GM18507 (cell line): ENCODE data around the gene TMEM229B.
A peak's percentile ranks its signal among the peaks of the same experiment; 100 is the strongest.

Experiments
- DNase-seq: peaks from one replicate; pipeline ENCODE4 v3.0.0; 2011; ENCODE audit warnings: low read depth; ENCODE audit not compliant: insufficient read length; ENCODE audit errors: extremely low spot score
- FAIRE-seq: peaks from 2 replicates; lab custom pipeline; 2011; peaks lifted over from hg19 to GRCh38; lab: Jason Lieb, UNC

Gene TMEM229B

GRCh38 chr14:67491741-67492507 is 3.4 kb upstream of the TMEM229B start:
- no peak for FAIRE-seq
- no peak for DNase-seq

GRCh38 chr14:67491285-67491684 is 2.8 kb upstream of the TMEM229B start:
- DNase-seq = no peak

GRCh38 chr14:67490196-67490595 is 1.7 kb upstream of the TMEM229B start:
- FAIRE-seq (no peak), DNase-seq (no peak)

More at GRCh38 chr14:67491285-67491684, 2.8 kb upstream of the TMEM229B start:
- FAIRE-seq = no peak

- DNase-seq (no peak), FAIRE-seq (peak; percentile 31)
Measured at GRCh38 chr14:67487332-67487731, 1.2 kb downstream of the TMEM229B start.

DNA sequence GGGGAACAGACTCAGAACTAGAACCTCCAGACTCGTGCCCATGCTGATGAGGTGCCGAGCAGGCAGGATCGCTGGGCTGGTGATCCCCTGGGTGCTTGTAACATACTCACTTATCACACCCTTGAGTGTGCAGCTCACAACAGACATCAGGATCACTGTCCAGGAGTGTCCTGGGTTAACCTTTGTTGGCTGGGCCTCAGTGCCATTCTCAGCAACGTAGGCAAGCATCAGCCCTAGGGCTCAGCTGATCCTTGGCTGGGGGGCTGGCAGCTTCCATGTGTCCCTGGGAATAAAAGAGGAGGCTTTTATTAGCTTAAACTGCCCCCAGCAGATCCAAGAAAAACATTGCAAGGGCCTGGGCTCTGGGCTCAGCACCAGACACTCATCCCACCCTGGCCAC is 1.6 kb downstream of the TMEM229B start:
- no peak for DNase-seq
- no peak for FAIRE-seq

GRCh38 chr14:67485501-67486095 is 2.9 kb downstream of the TMEM229B start:
- FAIRE-seq = no peak
- DNase-seq = no peak

DNA sequence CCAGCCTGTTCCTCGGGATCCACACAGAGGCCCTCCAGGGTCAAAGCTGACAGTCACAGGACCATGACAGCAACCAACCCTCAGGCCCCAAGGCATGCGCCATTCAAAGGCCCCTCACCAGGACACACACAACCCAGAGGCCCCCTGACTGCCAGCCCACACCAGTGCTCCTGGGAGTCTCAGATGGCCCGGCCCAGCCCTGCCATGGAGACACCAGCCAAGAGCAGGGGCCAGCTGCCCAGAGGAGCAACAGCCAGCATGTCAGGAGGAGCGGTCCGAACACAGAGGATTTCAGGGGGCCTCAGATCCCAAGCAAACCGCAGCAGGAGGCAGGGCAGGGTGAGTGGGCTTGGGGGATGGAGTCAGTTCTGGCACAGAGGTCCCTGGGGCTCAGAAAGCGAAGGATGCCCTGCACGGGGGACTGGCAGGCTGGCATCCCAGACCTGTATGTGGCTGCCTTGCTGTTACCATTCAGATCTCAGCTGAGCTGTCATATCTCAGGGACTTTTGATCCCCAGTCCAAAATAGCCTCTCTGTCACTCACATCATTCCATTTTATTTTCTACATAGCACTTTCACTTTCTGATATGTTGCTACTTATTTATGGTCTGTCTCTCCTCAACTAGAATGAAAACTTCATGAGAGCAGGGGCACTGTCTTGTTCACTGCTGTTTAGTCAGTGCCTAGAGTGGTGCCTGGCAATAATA is 4.8 kb downstream of the TMEM229B start:
- FAIRE-seq (no peak), DNase-seq (no peak)

GRCh38 chr14:67482231-67483164 is 6.0 kb downstream of the TMEM229B start:
- DNase-seq = no peak
- FAIRE-seq = no peak

DNA sequence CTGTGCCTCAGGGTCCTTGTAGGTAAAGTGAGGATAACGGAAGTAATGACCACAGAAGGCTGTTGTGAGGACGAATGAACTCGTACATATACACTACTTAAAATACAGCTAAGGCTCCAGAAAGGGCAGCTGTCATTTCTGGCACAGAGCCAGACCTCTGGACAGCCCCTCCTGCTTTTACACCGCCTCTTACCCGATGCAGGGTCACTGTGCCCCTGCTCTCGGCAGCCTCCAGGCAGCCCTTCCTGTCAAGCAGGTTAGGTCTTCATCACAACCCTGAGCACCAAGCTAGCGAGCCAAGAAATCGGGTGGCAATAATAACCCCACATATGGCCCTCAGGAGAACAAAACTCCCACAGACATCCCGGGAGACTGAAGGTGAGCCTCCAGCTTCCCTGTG is 8.5 kb downstream of the TMEM229B start:
- DNase-seq (no peak), FAIRE-seq (no peak)

- DNase-seq (no peak), FAIRE-seq (no peak)
Measured at GRCh38 chr14:67478800-67479084, 9.8 kb downstream of the TMEM229B start.

DNA sequence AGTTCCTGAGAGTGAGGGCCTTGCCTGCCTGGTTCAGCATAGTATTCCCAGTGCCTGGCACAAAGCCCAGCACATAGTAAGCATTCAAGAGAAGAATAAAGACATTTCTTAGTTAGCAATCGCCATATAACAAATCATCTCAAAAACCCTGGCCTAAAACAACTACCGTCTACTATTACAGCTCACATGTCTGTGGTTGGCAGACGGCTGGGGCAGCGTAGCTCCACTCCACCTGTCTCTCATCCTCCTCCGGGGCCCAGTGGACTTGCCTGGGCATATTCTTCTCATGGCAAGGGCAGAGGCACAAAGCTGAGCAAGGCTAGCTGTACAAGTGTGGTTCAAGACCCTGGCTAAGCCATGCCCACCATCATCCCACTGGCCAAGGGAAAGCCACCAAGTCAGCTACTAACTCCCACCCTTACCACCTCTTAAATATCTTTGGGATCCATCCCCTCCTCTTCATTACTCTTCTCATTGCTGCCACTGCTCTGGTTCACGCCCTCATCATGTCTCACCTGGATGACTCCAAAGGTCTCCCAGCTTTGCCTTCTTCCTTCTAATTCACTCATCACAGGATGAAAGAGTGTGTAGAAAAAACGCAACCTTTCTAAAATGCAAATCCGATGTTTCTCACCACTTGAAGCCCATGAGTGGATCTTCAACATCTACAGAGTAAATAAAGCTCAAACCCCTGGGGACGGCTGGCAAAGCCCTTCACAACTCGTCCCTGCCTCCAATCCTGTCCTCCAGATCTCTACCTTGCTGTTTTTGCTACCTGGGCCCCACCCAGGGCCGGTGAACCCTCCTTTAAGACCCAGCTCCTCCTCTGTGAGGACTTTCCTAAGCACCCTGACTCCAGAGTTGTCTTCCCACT is 10.4 kb downstream of the TMEM229B start:
- no peak for DNase-seq
- no peak for FAIRE-seq

DNA sequence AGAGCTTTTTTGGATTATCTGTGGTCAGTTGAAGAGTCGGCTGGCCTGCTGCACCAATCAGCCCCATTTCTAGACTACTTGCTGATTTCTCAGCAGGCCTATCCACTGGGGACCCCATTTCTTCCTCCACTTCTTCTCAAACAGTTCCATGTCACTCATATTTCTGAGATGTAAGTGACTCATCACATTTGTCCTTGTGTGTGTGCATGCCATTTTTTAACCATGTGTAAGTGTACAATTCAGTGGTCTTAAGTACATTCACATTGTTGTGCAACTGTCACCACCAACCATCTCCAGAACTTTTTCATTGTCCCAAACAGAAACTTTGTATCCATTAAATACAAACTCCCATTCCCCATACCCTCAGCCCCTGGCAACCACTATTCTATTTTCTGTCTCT is 14.2 kb downstream of the TMEM229B start:
- DNase-seq = no peak
- FAIRE-seq = no peak

GRCh38 chr14:67473290-67474082 is 15.0 kb downstream of the TMEM229B start:
- no peak for DNase-seq
- no peak for FAIRE-seq

DNA sequence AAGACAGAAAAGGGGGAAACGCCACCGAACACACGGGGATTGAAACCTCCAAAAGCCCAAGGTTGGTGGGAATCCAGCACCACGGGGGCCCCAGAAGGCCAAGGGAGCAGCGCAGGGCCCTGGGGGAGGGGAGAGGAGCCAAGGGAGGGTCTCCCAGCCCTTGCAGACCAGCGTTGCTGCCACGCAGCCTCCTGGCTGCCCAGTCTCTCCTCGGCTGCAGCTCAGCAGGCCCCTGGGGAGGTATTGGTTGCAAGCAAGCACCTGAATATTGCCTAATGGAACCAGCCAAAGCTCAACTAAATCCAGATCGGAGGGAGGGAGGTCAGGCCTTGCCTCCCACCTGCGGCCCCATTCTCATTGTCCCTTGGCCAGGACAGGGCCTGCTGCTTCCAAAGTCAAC is 15.8 kb downstream of the TMEM229B start:
- no peak for FAIRE-seq
- no peak for DNase-seq

GRCh38 chr14:67469954-67470353 is 18.6 kb downstream of the TMEM229B start:
- no peak for DNase-seq
- FAIRE-seq = no peak

- FAIRE-seq = no peak
- no peak for DNase-seq
Measured at GRCh38 chr14:67468378-67468730, 20.2 kb downstream of the TMEM229B start.

DNA sequence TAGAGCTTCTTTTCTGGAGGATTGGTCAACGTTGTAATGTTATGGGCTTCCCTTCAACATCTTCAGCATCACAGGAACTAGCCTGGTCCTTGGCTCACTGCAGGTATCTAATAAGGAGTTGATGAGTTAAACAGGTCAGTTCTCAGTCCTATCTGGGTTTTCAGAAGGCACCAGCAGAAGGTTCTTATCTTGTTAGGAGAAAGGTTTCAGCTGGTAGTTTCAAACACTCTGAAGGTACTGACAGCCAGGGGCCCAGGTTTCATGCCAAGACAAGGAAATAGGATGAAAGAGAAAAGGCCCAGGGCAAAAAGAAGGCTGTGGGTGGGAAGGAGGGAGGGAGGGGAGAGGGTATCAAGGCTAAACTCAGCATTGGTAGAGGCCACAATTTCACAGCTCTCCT is 21.4 kb downstream of the TMEM229B start:
- DNase-seq (no peak), FAIRE-seq (no peak)

- DNase-seq (no peak), FAIRE-seq (no peak)
Measured at GRCh38 chr14:67464879-67465278, 23.6 kb downstream of the TMEM229B start.
